Embryonic facial prominence (tissue), 1 donor: ENCODE data around the gene ITGA11.

ENCODE experiments used
- DNase-seq: peaks from one replicate; pipeline ENCODE4 v3.0.0-alpha.2; 2016; ENCODE audit errors: extremely low spot score

ITGA11 gene, protein sequence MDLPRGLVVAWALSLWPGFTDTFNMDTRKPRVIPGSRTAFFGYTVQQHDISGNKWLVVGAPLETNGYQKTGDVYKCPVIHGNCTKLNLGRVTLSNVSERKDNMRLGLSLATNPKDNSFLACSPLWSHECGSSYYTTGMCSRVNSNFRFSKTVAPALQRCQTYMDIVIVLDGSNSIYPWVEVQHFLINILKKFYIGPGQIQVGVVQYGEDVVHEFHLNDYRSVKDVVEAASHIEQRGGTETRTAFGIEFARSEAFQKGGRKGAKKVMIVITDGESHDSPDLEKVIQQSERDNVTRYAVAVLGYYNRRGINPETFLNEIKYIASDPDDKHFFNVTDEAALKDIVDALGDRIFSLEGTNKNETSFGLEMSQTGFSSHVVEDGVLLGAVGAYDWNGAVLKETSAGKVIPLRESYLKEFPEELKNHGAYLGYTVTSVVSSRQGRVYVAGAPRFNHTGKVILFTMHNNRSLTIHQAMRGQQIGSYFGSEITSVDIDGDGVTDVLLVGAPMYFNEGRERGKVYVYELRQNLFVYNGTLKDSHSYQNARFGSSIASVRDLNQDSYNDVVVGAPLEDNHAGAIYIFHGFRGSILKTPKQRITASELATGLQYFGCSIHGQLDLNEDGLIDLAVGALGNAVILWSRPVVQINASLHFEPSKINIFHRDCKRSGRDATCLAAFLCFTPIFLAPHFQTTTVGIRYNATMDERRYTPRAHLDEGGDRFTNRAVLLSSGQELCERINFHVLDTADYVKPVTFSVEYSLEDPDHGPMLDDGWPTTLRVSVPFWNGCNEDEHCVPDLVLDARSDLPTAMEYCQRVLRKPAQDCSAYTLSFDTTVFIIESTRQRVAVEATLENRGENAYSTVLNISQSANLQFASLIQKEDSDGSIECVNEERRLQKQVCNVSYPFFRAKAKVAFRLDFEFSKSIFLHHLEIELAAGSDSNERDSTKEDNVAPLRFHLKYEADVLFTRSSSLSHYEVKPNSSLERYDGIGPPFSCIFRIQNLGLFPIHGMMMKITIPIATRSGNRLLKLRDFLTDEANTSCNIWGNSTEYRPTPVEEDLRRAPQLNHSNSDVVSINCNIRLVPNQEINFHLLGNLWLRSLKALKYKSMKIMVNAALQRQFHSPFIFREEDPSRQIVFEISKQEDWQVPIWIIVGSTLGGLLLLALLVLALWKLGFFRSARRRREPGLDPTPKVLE

DNA sequence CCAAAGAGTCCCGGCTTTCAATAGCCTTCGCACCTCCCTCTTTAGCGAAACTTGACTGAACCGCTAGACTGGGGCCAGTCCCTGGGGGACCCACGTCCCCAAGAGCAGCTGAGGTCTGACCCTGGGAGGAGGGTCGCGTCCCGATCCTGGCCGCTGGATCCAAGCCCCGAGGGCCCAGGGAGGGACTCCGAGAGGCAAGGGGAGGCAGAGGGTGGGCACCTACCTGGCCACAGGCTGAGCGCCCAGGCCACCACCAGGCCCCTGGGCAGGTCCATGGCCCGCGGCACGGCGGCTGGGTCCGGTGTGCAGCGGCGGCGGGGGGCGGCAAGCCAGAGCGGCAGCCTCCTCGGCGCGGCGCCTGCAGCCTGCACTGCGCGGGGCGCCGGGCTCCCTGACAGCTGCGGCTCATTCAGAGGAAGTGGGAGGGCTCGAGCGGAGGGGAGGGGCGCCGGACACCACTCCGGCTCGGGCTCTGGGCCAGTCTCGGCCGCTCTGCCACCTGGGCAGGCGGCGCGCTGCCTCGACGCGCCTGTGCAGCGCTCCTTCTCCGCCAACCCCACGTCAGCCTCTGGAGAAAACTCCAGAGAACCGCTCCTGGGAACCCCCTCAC lies at the start of gene ITGA11:
Gene ITGA11, minus strand, starts transcription at position 372 of the 610 bp plus-strand sequence. Its CDS starts 97 bp downstream, at position 275.
- no peak for DNase-seq

- no peak for DNase-seq
Observed at GRCh38 chr15:68481321-68481720, 49.4 kb upstream of the ITGA11 start.

DNA sequence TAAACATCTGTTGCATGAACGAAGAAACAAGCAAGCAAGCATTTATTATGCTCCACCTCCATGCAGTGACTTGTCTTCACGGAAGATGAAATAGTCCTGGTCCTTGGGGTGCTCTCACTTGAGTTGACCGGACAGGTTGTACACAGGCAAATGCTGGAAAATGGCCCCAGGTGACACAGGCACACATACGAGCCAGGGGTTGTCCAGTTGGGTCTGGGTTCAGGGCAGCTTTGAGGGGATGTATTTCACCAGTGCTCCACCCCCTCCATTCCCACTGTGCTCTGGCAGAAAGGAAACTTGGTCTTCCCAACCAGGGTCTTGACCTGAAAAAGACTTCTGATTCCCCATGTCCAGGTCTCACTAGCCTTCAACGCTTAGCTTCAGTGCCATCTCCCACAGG lies 48.3 kb upstream of the ITGA11 start:
- DNase-seq: no peak

- no peak for DNase-seq
Observed at GRCh38 chr15:68479870-68480269, 47.9 kb upstream of the ITGA11 start.

DNA sequence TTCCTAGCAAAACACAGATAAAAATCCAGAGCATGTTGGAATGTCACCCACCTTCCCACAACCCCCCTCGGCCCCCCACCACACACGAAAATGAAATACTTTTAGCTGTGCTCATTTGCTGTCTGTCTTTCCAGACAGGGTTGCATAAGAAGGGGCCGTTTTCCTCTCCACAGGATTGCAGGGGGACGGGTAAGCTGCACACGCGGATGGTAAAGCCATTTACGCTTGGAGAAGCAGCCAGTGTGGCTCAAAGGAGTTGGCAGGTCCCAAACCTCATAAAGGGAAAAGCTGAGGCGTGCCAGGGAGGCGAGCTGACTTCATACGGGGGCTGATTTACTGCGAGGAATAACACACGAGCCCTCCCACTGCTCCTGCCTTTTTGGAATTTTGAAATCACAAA lies 47.4 kb upstream of the ITGA11 start:
- no peak for DNase-seq

DNA sequence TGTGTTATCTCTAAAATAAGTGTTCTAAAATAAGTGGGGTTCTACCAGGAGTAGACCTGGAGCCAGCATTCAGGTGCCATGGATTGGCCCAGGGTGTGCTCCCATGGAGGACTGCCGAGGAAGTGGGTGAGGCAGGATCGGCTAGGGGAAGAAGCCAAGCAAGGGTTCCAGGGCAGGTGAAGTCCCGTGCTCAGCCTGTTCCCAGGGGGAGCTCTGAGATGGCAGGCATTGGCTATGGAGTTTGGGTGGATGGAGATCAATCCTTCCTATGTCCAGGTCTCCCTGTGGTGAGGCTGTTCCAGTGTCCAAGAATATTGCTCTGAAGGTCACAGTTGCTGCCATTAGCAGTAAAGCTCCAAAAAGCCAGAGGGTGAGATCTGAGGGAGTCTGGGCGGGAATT lies 46.9 kb upstream of the ITGA11 start:
- no peak for DNase-seq

- no peak for DNase-seq
Observed at GRCh38 chr15:68475449-68475848, 43.5 kb upstream of the ITGA11 start.

DNA sequence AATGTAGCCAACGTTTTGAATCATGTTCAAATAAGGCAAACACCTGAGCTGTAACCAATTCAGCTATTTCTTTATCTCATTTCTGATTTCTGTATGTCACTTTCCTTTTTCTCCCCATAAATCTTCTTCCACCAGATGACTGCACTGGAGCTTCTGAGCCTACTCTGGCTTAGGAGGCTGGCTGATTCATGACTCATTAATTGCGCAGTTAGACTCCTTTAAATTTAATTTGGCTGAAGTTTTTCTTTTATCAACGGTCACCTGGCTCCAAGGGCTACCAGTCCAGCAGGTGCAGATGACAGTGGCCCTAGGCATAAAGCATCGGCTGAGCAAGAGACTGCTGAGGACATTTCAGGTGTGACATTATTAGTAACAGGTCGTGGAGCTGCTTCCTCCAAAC lies 39.6 kb upstream of the ITGA11 start:
- no peak for DNase-seq

- DNase-seq: no peak
Observed at GRCh38 chr15:68470976-68471375, 39.0 kb upstream of the ITGA11 start.

- no peak for DNase-seq
Observed at GRCh38 chr15:68470049-68470742, 38.2 kb upstream of the ITGA11 start.

GRCh38 chr15:68469162-68470048 lies 37.4 kb upstream of the ITGA11 start:
- DNase-seq: no peak

GRCh38 chr15:68466876-68467275 lies 34.9 kb upstream of the ITGA11 start:
- no peak for DNase-seq

GRCh38 chr15:68465861-68466560 lies 34.0 kb upstream of the ITGA11 start:
- no peak for DNase-seq

- DNase-seq: no peak
Observed at GRCh38 chr15:68464448-68465090, 32.6 kb upstream of the ITGA11 start.

- DNase-seq: no peak
Observed at GRCh38 chr15:68463996-68464395, 32.0 kb upstream of the ITGA11 start.

GRCh38 chr15:68463444-68463843 lies 31.5 kb upstream of the ITGA11 start:
- DNase-seq: no peak

DNA sequence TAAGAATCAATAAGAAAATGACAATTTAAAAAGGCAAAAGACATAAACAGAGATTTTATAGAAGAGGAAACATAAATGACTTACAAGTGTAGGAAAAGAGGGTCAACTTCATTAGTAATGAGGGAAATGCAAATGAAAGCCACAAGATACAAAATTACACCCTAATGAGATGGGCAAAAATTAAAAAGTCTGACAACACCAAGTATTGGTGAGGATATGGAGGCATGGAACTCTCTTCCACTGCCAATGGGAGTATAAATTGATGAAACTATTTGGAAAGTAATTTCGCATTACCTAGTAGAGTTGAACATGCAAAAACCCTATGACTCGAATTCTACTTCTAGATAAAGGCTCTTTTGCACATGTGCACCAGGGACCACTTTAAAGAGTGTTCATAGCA lies 28.2 kb upstream of the ITGA11 start:
- no peak for DNase-seq

DNA sequence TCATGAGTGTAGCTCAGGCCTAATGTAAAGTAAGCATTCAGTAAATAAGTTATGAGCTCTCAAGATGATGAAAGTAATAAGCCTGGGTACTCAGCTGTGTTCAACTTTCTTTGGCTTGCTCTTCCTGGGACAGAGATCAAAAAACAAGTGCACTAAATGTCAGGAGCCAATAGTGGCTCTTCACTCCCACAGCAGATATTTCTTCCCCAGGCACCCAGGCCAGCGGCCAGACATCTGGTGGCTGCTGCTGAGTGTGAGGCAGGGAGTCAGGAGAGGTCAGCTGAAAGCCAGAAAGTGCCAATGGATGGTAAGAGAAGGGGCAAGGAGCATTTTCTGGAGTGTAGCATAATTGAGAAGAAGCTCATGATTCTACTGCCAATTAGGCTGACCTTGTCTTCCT lies 18.2 kb upstream of the ITGA11 start:
- DNase-seq: no peak

- no peak for DNase-seq
Observed at GRCh38 chr15:68449389-68449788, 17.4 kb upstream of the ITGA11 start.
